ENCODE results near the gene TBX21.

Gene TBX21, protein sequence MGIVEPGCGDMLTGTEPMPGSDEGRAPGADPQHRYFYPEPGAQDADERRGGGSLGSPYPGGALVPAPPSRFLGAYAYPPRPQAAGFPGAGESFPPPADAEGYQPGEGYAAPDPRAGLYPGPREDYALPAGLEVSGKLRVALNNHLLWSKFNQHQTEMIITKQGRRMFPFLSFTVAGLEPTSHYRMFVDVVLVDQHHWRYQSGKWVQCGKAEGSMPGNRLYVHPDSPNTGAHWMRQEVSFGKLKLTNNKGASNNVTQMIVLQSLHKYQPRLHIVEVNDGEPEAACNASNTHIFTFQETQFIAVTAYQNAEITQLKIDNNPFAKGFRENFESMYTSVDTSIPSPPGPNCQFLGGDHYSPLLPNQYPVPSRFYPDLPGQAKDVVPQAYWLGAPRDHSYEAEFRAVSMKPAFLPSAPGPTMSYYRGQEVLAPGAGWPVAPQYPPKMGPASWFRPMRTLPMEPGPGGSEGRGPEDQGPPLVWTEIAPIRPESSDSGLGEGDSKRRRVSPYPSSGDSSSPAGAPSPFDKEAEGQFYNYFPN

DNA sequence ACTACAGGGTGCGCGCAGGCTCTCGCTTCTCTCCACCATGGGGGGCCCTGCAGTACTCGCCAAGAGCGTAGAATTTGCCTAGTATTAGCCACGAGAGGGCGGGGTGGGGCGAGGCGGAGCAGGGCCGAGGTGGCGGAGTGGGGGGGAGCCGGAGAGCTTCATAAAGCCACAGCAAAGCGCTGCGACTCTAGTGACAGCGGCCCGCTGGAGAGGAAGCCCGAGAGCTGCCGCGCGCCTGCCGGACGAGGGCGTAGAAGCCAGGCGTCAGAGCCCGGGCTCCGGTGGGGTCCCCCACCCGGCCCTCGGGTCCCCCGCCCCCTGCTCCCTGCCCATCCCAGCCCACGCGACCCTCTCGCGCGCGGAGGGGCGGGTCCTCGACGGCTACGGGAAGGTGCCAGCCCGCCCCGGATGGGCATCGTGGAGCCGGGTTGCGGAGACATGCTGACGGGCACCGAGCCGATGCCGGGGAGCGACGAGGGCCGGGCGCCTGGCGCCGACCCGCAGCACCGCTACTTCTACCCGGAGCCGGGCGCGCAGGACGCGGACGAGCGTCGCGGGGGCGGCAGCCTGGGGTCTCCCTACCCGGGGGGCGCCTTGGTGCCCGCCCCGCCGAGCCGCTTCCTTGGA, at the start of gene TBX21:
Gene TBX21, plus strand, starts transcription at position 190 of the 627 bp plus-strand sequence. Its CDS starts 219 bp downstream, at position 409.
- DNase-seq = peak; percentile 57

DNA sequence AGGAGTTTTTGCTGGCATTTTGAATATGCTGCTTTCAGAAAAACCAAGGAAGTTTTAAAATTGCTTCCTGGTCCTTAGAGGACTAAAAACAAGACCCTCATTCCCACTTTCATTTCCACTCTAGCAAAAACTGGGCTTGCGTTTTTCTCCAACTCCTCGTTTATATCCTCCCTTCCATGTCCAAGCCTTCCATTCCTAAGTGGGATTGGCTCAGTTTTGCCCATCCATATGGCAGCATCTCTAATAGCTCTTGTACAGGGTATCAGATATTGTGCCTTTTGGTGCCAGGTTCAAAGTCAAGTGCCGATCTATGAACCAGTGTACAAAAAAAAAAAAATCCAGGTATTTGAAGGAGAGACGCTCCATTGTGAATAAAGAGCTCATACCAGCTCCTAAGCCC, 49.0 kb upstream of the TBX21 start:
- no peak for DNase-seq

DNA sequence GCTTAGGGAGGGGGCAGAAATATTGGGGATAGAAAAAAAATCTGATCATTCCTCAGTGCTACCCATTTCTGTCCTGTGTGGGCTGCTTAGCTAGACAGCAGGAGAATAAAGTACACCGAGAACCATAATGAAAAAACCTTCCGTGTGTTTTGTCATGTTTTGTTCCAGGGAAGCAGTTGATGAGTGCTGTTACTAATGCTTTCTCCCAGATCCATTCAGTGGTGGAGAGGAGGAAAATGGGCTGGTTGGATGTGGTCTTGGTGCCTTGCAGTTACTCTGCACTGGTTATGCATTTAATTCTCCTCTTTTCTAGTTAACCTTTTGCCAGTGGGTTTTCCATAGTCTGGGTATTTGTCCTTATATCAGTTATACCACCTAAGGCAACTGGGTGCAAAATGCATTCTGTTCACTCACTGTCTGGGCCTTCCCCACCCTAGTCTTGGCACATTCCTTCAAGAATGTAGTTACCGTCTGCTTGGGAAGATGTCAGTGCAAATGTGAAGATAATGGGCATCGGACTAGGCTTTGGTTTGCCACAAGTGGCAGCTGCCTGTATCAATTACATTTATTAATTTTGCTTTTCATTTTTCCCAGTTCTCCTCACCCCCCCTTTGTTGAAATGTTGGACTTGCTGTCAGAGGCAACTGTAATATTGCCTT, 48.4 kb upstream of the TBX21 start:
- DNase-seq = no peak

DNA sequence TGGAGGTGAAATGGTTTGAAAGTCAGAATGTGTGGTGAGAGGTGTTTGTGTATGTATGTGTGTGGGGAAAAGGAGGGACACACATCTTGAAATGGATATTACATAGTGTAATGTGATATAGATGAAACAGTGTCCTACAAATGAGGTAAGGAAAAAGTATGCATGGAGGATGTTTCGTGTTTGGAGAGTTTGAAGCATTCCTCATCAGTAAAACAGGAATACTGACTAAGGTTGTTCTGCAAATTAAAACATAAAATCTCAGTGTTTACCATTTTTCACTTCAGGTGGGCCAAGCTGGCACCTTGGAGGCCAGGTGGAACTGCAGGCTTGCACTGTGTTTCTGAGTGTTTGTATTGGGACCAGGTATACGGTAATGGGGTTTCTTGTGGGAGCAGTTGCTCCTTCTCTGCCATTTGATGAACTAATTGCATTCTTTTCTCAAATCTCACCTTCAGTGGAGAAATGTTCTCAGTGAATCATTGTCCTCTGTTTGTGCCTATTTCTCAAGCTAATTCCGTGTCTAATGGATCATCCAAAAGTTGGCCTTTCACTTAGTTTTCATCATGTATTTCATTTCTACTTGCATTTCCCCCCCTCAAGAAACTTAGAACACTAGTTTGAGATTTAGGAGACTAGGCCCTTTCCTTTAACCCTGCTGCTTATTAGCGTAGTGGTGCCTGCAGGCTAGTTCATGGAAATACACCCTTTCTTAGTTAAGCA, 47.3 kb upstream of the TBX21 start:
- peak; percentile 24 for DNase-seq

DNA sequence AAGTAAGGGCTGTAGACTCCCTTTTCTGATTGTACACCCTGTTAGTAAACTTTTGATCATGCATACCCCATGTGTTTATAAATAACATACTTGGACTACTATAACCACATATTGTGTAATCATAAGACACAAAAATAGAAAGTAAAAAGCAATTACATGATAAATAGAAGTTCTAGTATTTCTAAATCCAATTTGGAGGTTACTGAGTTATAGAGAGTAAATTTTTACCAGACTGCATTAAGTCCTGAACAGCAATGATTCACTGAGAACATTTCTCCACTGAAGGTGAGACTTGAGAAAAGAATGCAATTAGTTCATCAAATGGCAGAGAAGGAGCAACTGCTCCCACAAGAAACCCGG, 46.8 kb upstream of the TBX21 start:
- peak; percentile 53 for DNase-seq

DNA sequence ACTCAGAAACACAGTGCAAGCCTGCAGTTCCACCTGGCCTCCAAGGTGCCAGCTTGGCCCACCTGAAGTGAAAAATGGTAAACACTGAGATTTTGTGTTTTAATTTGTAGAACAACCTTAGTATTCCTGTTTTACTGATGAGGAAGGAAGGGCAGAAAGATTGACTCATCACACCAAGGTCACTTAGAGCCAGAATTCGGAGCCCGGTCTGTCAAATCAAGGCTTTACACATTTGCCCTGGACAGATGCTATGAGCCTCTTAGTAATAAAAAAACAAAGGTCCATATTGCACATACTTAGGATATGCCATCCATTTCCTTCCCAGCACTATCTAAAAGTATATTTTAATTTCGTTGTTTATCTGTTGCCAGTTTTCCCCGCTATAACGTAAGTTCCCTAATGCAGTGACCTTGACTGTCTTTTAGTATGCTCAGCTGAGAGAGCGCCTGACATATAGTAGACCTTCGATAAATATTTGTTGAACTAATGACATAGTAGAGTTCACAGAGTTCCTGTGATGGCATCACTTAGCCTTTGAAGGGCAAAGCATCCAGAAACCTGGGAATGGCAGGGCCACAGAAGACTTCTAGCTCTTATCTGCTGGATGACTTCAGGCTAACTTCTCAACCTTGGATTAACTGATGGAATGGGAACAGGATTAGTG, 46.2 kb upstream of the TBX21 start:
- DNase-seq = no peak

DNA sequence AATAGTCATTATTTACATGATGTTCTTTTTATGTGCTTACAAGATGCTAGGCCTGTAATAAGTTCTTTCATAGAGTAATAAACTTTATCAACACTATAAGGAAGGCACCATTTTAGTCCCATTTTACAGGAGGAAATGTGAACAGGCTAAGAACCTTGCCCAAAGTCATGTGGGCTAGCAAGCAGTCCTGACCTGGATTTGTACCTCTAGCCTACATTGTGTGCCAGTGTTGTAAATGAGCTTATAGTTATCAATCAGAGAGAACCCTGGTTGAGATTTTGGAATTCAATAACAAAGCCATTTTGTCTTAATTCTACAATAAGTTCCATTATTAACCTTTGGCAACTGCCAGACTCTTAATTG, 45.7 kb upstream of the TBX21 start:
- DNase-seq = no peak

DNA sequence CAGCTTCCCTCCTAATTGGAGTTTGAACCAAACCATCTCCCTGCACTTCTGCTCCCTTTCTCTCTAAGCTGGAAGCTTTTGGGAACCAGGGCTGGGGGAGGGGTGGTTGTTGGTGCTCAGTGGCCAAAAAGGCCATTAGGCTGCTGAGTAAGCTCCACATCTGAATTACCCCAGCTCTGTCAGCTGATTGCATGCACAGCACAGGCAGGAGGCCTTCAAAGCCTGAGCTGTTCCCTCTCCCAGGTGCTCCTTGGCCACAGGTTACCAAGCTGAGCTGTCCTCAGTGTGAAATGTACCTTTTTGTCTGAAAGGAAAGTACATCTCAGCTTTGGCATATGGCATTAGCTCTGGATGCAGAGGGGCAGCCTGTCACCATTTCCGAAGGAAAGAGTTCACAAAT, 45.3 kb upstream of the TBX21 start:
- DNase-seq = peak; percentile 38

DNA sequence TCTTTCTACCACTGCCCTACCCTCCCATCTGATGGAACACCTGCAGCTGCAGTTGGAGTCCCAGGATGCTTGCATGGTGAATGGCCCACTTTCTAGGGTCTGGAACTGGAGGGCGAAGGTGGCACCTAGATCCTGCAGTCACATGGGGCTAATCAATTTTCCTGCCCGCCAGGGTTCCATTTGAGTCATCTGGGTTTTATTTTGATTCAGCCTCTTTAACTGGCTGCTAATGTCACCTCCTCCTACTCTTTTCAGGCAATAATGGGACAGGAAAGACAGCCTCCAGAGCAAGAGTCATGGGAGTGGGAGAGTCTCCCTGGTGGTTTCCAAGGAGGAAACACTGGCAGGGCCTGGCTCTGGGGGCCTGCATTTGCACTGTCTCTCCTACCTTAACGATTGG, 42.9 kb upstream of the TBX21 start:
- no peak for DNase-seq

DNA sequence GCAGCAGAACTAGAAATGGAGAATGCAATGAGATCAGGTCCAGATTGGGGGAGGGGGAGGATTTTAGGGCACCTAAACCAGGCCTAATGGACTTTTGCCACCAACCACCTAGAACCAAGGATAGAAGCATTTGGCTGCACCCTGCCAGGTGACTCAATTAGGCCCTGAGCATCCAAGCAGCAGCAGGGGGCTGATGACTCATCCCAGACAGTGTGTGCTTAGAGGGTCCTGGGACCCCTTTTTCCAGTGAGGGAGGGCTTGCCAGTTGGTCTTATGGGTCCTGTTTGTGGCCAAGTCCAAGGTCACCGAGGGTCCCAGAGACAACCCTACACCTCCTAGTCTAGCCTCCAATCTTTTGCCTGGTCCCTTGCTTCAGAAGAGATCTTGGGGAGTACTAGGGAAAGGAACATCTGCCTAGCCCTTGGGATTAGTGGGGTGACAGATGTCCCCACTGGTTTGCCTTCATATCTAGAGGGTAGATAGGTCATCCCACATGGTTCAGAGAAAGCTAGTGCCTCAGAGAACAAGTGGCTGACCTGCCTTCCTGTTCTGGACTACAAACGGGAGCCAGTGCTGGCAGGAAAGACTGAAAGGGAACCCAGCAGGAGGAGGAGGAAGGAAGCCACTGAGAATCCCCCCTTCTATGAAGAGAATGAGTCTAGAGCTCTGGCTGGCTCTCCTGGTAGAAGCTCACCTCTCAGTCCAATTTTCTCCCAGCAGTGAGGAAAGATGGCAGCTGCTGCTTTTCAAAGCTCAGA, 40.7 kb upstream of the TBX21 start:
- DNase-seq = no peak

DNA sequence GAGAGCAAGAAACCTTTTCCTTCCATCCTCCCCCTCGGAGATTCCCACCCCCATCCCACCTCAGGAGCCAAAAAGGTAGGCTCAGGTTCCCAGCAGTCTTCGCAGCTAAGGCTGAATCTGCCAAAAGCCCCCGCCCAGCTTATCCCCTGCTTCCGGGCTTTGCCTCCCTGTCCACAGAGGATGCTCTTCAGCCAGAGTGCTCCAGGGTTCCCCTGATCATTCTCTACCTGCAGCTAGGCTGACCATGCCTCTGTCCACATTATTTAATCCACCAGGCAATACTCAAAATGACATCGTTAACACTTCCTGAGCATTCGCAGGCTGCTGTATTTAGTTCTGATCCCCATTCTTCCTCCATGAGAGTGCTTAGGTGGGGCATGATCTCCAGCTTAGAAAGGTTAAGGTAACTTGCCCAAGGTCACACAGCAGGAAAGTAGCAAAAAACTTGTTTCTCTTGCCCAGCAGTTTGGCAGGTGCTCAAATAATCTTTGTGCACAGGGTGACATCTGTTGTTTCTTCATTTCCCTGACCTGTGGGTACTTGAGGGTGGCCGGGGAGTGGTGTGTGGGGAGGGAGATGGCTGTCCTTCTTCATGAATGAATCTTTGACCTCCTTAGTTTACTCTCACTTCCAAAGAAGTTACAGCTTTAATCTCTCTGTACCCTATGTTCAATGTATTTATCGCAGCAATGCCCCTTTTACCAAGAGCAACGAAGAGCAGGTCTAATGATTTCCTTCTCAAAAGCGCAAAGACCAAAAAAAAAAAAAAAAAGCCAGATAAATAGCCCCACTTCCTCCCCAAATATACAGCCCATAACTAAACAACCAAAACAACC, 39.9 kb upstream of the TBX21 start:
- no peak for DNase-seq

DNA sequence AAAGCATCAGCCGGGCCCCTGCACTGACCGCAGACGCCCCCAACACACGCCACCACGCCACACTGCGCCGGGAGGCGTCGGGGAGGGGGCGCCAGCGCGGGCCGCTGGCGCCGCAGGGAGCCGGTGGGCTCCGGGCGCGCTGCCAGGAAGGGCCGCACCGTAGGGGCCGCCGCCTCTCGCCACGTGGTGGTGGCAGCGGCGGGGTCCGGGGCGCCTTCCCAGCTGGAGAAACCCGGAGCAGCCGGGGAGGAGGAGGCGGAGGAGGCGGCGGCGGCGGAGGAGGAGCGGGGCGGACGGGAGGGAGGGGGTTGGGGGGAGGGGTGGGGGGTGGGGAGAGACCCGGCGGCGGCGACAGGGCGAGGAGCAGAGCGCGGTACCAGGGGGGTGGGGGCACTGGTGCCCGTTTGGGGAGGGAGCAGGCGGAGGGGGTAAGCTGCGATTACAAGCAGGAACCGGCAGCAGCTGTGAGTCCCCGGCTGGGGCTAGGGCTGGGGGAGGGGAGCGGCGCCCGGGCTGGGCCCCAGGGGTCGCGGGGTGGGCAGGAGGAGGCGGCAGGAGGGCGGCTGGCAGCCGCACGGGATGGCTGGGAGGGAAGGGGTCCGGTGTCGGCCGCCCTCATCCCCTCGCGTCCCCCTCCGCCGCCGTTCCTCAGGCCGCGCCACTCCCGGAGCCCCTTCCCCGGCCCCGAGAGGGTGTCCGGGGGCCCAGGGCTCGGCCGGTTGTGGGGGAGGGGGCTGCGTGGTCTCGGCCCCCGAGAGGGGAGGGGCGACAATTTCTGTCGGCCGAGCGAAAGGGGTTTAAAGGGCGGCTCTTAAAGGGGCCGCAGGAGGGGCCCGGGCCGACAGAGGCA, 39.1 kb upstream of the TBX21 start, which contains the start of gene TBKBP1:
Gene TBKBP1, plus strand, starts transcription at position 431 of the 850 bp plus-strand sequence. CDS start 1,952 bp downstream, outside the sequence.
- DNase-seq = peak; percentile 71

DNA sequence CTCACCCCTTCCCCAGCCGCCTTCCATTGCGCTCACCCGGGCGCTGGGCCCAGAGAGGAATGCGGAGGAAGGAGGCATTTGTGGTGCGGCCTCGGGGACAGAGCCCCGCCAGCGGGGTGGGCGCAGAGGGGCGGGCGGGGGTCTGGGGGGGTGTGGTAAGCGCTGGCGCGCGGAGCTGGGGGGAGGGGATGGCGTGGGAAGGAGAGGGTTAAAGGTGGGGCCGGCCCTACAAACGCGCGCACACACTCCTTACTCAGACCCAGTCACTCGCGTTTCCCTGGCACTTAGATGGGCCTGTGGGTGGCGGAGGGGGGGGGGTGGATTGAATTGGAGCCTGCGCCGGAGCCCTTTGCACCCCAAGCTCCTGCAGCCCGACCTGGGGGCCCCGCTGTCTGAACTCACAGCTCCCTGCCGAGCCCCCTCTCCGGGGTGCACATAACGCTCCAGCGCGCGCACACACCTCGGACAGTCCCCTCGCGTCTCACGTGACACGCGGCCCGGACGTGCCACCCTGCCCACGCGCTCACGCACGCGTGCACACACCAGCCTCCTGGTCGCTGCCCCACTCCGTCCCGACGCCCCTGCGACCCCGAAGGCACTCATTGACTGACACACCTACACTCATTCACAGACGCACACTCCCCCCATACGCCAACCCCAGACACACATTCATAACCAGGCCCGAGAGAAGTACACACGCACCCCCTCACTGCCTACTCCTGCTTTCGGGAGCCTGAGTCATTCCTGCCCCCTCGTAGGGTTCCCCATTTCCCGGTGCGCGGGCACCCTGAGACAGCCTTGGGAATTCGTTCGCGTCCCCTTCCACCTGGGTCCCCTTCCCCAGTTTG, 38.2 kb upstream of the TBX21 start:
- DNase-seq = peak; percentile 57

DNA sequence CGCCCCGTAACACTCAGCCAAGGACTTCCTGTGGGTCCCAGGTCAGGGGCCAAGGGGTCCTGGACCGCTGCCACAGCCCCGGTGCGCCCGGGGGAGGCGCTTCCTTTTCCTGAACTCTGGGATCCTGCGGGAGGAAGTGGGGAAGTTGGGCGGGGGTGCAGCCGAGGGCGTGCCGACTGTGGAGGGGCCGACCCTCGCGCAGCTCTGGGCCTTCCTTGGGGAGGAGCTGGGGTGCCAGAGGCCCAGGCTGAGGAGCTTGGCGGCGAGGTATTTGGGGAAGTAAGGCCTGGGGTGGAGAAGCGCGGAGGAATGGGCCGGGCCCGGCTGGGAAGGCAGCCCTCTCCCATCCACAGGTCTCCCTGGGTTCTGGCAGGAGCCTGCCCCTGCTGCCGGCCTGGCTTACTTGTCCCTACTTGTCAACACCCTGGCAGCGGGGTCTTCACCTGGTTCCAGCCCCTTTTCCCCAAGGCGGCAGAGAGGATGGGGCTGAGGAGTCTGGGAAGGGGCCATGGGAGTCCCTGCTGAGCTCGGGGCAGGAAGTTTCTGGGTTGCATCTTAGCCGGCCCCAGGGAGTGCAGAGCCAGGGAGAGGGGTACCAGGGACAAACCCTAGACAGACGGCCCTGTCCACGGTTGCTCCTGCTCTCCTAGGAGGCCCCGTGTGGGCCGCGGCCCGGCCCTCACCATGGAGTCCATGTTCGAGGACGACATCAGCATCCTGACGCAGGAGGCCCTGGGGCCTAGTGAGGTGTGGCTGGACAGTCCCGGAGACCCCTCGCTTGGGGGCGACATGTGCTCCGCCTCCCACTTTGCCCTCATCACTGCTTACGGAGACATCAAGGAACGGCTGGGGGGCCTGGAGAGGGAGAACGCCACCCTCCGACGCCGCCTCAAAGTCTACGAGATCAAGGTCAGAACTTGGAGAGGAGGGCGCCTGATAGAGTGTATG, 37.3 kb upstream of the TBX21 start:
- DNase-seq = peak; percentile 58

DNA sequence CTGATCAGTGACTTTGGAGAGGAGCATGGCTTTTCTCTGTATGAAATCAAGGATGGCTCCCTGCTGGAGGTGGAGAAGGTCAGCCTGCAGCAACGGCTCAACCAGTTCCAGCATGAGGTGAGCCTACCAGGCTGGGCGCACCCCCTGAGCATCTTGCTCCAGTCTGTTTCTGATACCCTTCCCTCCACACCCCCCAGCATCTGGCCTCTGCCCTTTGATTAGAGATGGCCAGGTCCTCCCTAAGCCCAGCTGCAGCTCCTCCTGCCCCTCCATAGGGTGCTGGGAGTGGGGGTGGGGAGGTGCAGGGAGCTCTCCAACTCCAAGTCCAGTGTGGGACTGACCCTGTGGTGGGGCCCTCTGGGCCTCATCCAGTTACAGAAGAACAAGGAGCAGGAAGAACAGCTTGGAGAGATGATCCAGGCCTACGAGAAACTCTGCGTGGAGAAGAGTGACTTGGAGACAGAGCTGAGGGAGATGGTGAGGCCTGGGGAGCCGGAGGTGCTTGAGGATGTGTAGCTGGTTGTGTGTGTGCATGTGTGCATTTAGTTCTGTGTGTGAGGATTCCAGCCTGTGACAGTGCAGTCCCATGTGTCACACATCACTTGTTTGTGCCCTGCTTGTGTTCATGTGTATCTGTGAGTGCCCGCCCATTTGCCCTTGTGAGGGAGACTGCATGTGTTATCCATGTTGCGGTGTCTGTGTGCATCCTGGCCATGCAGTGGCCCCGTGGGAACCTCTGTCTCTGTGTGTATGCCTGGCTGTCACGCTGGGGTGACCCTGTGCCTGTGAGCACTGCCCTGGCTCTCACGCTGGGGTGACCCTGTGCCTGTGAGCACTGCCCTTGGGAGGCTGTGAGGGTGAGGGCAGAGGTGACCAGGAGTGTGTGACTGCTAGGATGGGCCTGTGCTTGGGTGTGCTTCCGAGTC, 36.1 kb upstream of the TBX21 start:
- no peak for DNase-seq
